Activated CD8-positive, alpha-beta T cell treated with anti-CD3 and anti-CD28 coated beads, Interleukin-2, amount 10 ng/mL, durations not matched to agents 7 days and 5 days (primary cell): ENCODE measurements around the gene CIC. TPM values are rescaled to one million over a fixed set of nuclear protein-coding genes. Genes with fewer than 3 reads are reported as not detected.
"Not testable (repeated sequence)": the region's sequence is repeated elsewhere in the genome, so short reads cannot be mapped to it uniquely, and the experiment has no call there.

Experiments
- ATAC-seq: fragments of 150-1000 bp; cut with Tn5 transposase; one replicate; pipeline ENCODE4 v1.10.0; 2021; ENCODE audit warnings: moderate library complexity
- CTCF ChIA-PET: fragments of 350-600 bp; sonication (Branson Sonifier 250); formaldehyde crosslinking; loops from one replicate; lab custom pipeline; 2021; ENCODE audit warnings: antibody characterized with exemption; lab: Charles Lee
- POLR2A ChIA-PET: fragments of 350-600 bp; sonication (Branson Sonifier 250); formaldehyde crosslinking; loops from one replicate; lab custom pipeline; 2021; ENCODE audit warnings: antibody characterized with exemption; lab: Charles Lee
- DNase-seq: peaks from one replicate; pipeline ENCODE4 v3.0.0-alpha.2; 2020
- H3K27ac Mint-ChIP-seq: one replicate; pipeline ENCODE4 v1.8.0; 2021; ENCODE audit warnings: mild to moderate bottlenecking, mixed read lengths
- H3K27me3 Mint-ChIP-seq: one replicate; pipeline ENCODE4 v1.8.0; 2021; ENCODE audit warnings: low read depth, mixed read lengths
- H3K36me3 Mint-ChIP-seq: one replicate; pipeline ENCODE4 v1.8.0; 2021; ENCODE audit warnings: low read depth, mixed read lengths
- H3K4me1 Mint-ChIP-seq: one replicate; pipeline ENCODE4 v1.8.0; 2021; ENCODE audit warnings: low read depth, mixed read lengths
- H3K4me3 Mint-ChIP-seq: one replicate; pipeline ENCODE4 v1.8.0; 2021; ENCODE audit warnings: mild to moderate bottlenecking, mixed read lengths
- H3K9me3 Mint-ChIP-seq: one replicate; pipeline ENCODE4 v1.8.0; 2022; ENCODE audit warnings: mixed read lengths; ENCODE audit not compliant: insufficient read depth
- total RNA-seq, 2 experiments: library from RNA; stranded (reverse); gene quantifications; one replicate each; pipeline ENCODE4 v1.2.3, GENCODE V29; 2021

Gene CIC
- total RNA-seq, 2 experiments from 2014 or later: 73.1 to 83.8 TPM

GRCh38 chr19:42250666-42251531 lies 18.2 kb upstream of the CIC start:
- DNase-seq: peak; percentile 59
- peak overlapping the region; percentile 83 for H3K27ac Mint-ChIP-seq
- H3K36me3 Mint-ChIP-seq: peaks cover 12% of the 10 kb centered on the region
- H3K9me3 Mint-ChIP-seq: no peaks in the 10 kb centered on the region
- no peak for ATAC-seq
- CTCF ChIA-PET: interaction anchor here (1.0 to 3.6 kb wide), 4 partner anchors 20 to 142 kb away, joined by 3 to 22 read pairs (median 4); no protein-coding TSS in a partner anchor
- H3K27me3 Mint-ChIP-seq: peaks cover 1% of the 10 kb centered on the region
- peaks cover 35% of the 10 kb centered on the region for H3K4me1 Mint-ChIP-seq
- H3K4me3 Mint-ChIP-seq: peak overlapping the region; percentile 28
- POLR2A ChIA-PET: interaction anchor here (0.6 to 1.4 kb wide), 6 partner anchors 20 to 155 kb away, joined by 3 to 7 read pairs (median 3); partner anchors contain the start of gene POU2F2

GRCh38 chr19:42251572-42252358 lies 17.3 kb upstream of the CIC start:
- Mint-ChIP-seq H3K36me3 (peaks cover 12% of the 10 kb centered on the region), H3K4me1 (peaks cover 35% of the 10 kb centered on the region), H3K27me3 (peaks cover 7% of the 10 kb centered on the region), H3K9me3 (no peaks in the 10 kb centered on the region), H3K27ac (peak overlapping the region; percentile 83), H3K4me3 (peak overlapping the region; percentile 84)
- ATAC-seq: no peak
- CTCF ChIA-PET: interaction anchor here (1.0 to 3.6 kb wide), 3 partner anchors 19 to 119 kb away, joined by 3 to 22 read pairs (median 3); no protein-coding TSS in a partner anchor
- POLR2A ChIA-PET: interaction anchor here (0.8 to 1.7 kb wide), 6 partner anchors 8 to 31 kb away, joined by 3 to 7 read pairs (median 4); partner anchors contain the start of gene ZNF526
- no peak for DNase-seq

DNA sequence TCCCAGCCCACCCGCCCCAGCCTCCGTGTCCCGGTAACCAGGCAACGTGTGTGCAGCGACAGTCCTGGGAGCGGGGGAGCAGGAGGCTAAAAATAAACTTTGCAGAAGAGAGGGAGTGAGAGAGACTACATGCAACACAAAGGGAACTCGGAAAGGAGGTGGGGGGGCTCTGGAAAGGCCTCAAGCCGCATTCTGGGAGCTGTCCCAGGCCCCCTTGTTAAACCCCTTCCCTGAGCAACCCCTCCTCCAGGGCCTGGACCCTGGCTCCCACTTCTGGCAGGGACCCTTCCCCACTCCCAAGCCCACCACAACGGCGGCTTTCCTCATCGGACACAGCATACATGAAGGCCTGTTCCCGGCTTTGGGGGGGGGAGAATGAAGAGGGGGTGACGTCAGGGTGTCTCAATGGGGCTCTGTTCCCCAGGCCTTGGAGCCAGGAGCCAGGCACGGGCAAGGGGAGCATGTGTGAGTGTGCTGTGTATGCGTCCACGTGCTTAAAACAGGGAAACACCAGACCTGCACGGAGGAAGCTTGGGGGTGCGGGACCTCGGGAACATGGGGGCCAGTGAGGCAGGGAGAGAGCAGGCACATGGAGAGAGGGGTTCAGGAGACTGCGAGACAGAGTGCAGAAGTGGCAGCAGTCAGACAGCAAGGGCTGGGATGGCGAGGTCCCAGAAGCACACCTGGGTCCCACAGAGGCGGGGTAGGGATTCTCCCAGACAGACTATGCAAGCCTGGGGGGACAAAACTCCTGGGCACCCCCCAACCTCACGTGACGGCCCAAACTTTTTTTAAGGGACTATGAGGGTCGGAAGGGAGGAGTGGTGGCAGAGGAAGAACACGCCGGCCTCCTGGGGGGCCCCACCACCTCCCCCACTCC lies 16.4 kb upstream of the CIC start:
- Mint-ChIP-seq H3K36me3 (peaks cover 12% of the 10 kb centered on the region), H3K4me1 (peaks cover 36% of the 10 kb centered on the region), H3K27ac (peak overlapping the region; percentile 89), H3K9me3 (no peaks in the 10 kb centered on the region), H3K27me3 (peaks cover 7% of the 10 kb centered on the region), H3K4me3 (peak overlapping the region; percentile 84)
- DNase-seq: no peak
- ChIA-PET POLR2A (interaction anchor here (1.0 to 1.7 kb wide), 4 partner anchors 9 to 32 kb away, joined by 3 to 6 read pairs (median 4); partner anchors contain the start of gene ZNF526), CTCF (interaction anchor here (3.6 kb wide), 1 partner anchor 27 kb away, joined by 22 read pairs; no protein-coding TSS in a partner anchor)
- no peak for ATAC-seq

GRCh38 chr19:42253245-42254088 lies 15.6 kb upstream of the CIC start:
- Mint-ChIP-seq H3K4me1 (peaks cover 36% of the 10 kb centered on the region), H3K27ac (peak overlapping the region; percentile 89), H3K4me3 (peak overlapping the region; percentile 84), H3K36me3 (peaks cover 12% of the 10 kb centered on the region), H3K27me3 (peaks cover 7% of the 10 kb centered on the region), H3K9me3 (no peaks in the 10 kb centered on the region)
- DNase-seq: peak; percentile 70
- ChIA-PET CTCF (no interaction called here), POLR2A (interaction anchor here (1.5 to 1.7 kb wide), 2 partner anchors 17 to 33 kb away, joined by 3 to 6 read pairs; partner anchors contain the start of gene ZNF526)
- ATAC-seq: peak; percentile 28

GRCh38 chr19:42254089-42254849 lies 14.8 kb upstream of the CIC start:
- peak; percentile 41 for ATAC-seq
- Mint-ChIP-seq H3K27ac (peak overlapping the region; percentile 85), H3K9me3 (no peaks in the 10 kb centered on the region), H3K27me3 (peaks cover 7% of the 10 kb centered on the region), H3K4me3 (peak overlapping the region; percentile 74), H3K36me3 (peaks cover 12% of the 10 kb centered on the region), H3K4me1 (peaks cover 36% of the 10 kb centered on the region)
- CTCF ChIA-PET: no interaction called here
- POLR2A ChIA-PET: no interaction called here
- peak; percentile 83 for DNase-seq

GRCh38 chr19:42254850-42255765 lies 13.9 kb upstream of the CIC start, which contains the start of gene ERF:
TSS of gene ERF (minus strand) at chr19:42255128. CDS start at chr19:42254999, 129 bp downstream.
- ATAC-seq: peak; percentile 67
- H3K9me3 Mint-ChIP-seq: no peaks in the 10 kb centered on the region
- CTCF ChIA-PET: interaction anchor here (0.8 to 2.7 kb wide), 3 partner anchors 10 to 24 kb away, joined by 3 to 8 read pairs (median 6); no protein-coding TSS in a partner anchor
- H3K4me3 Mint-ChIP-seq: peak within 1 kb of the TSS; percentile 74
- H3K27ac Mint-ChIP-seq: peak within 1 kb of the TSS; percentile 85
- peaks cover 5% of the 10 kb centered on the region for H3K36me3 Mint-ChIP-seq
- POLR2A ChIA-PET: interaction anchor here (1.1 to 1.4 kb wide), 2 partner anchors 12 to 13 kb away, joined by 4 read pairs; no protein-coding TSS in a partner anchor
- peaks cover 7% of the 10 kb centered on the region for H3K27me3 Mint-ChIP-seq
- DNase-seq: peak; percentile 93
- peaks cover 36% of the 10 kb centered on the region for H3K4me1 Mint-ChIP-seq

GRCh38 chr19:42255766-42256745 lies 13.0 kb upstream of the CIC start:
- CTCF ChIA-PET: interaction anchor here (0.7 to 2.7 kb wide), 4 partner anchors 11 to 40 kb away, joined by 3 to 8 read pairs (median 4); no protein-coding TSS in a partner anchor
- DNase-seq (no peak), ATAC-seq (no peak)
- no peak overlapping the region for H3K27ac Mint-ChIP-seq
- H3K27me3 Mint-ChIP-seq: peaks cover 7% of the 10 kb centered on the region
- peaks cover 5% of the 10 kb centered on the region for H3K36me3 Mint-ChIP-seq
- peaks cover 27% of the 10 kb centered on the region for H3K4me1 Mint-ChIP-seq
- POLR2A ChIA-PET: interaction anchor here (1.1 to 1.4 kb wide), 2 partner anchors 12 to 13 kb away, joined by 4 read pairs; no protein-coding TSS in a partner anchor
- peak overlapping the region; percentile 74 for H3K4me3 Mint-ChIP-seq
- no peaks in the 10 kb centered on the region for H3K9me3 Mint-ChIP-seq

- ATAC-seq, CTCF ChIA-PET, H3K27ac Mint-ChIP-seq, H3K36me3 Mint-ChIP-seq, DNase-seq, H3K4me3 Mint-ChIP-seq, H3K9me3 Mint-ChIP-seq, POLR2A ChIA-PET: not testable (repeated sequence)
- peaks cover 11% of the 10 kb centered on the region for H3K4me1 Mint-ChIP-seq
- peaks cover 11% of the 10 kb centered on the region for H3K27me3 Mint-ChIP-seq
Measured at GRCh38 chr19:42257842-42258241, 11.2 kb upstream of the CIC start.
